Nephron progenitor cell (in vitro differentiated cells): Measurements from ENCODE around the gene NUDT13.
"Not testable (repeated sequence)": the region's sequence is repeated elsewhere in the genome, so short reads cannot be mapped to it uniquely, and the experiment has no call there.

Source experiments
- DNase-seq: peaks from one replicate; pipeline ENCODE4 v3.0.0; 2021
- H3K27ac Mint-ChIP-seq: 2 replicates; pipeline ENCODE4 v1.8.0; 2021; ENCODE audit warnings: mild to moderate bottlenecking, moderate library complexity, mixed read lengths
- H3K27me3 Mint-ChIP-seq: 2 replicates; pipeline ENCODE4 v1.8.0; 2021; ENCODE audit warnings: mild to moderate bottlenecking, low read depth, mixed read lengths; ENCODE audit not compliant: poor library complexity
- H3K36me3 Mint-ChIP-seq: 2 replicates; pipeline ENCODE4 v1.8.0; 2021; ENCODE audit warnings: low read depth, mixed read lengths
- H3K4me1 Mint-ChIP-seq: 2 replicates; pipeline ENCODE4 v1.8.0; 2021; ENCODE audit warnings: mixed read lengths
- H3K4me3 Mint-ChIP-seq: 2 replicates; pipeline ENCODE4 v1.8.0; 2021; ENCODE audit warnings: mild to moderate bottlenecking, moderate library complexity, mixed read lengths
- H3K9me3 Mint-ChIP-seq: 2 replicates; pipeline ENCODE4 v1.8.0; 2021; ENCODE audit warnings: mild to moderate bottlenecking, moderate library complexity, mixed read lengths
- TF ChIP-seq, protein P1 (sequence below): fragments of 200-600 bp; sonication (generic); IDR thresholded peaks from 2 replicates; pipeline ENCODE4 v1.5.0; 2021; ENCODE audit warnings: antibody characterized with exemption

The NUDT13 gene

DNA sequence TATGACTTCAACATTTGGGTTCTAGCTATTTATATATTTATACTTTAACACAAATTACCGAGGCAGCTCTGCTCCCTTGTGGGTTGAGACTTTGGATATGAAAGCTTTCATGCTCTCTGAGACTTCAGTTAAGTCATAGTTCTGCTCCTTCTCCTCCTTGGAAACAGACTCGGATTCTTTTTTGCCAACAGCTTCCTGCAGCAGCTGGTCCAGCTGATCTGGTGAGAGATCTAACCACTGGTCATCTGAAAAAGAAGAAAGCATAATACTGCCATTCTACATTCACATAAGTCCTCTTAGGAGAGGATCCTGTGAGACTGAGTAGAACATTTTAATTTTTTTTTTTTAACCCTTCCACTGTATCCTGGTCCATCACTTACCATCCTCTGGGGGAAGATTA lies 29.0 kb downstream of the NUDT13 start:
- H3K36me3 Mint-ChIP-seq = peaks cover 72% of the 10 kb centered on the region

DNA sequence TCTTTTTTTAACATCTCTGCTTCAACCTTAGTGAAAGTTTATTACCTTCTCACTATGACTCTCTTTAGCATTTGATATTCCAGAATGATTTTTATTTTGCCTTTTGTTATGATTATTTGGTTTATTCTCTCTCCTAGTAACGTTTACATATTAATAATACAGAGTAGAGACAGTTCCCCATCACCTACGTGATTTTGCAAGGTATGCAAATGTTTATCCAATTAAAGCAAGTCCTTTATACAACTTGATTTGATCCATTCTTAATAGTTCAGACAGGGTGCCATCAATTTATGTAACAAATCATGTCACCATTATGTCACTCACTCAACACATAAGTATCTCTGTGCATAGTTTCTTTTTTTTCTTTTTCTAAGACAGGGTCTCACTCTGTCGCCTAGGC lies 31.3 kb downstream of the NUDT13 start:
- no peak overlapping the region for H3K4me3 Mint-ChIP-seq
- peaks cover 71% of the 10 kb centered on the region for H3K36me3 Mint-ChIP-seq
- H3K9me3 Mint-ChIP-seq = no peaks in the 10 kb centered on the region
- H3K4me1 Mint-ChIP-seq = no peaks in the 10 kb centered on the region
- DNase-seq = no peak
- TF ChIP-seq, protein P1, sequence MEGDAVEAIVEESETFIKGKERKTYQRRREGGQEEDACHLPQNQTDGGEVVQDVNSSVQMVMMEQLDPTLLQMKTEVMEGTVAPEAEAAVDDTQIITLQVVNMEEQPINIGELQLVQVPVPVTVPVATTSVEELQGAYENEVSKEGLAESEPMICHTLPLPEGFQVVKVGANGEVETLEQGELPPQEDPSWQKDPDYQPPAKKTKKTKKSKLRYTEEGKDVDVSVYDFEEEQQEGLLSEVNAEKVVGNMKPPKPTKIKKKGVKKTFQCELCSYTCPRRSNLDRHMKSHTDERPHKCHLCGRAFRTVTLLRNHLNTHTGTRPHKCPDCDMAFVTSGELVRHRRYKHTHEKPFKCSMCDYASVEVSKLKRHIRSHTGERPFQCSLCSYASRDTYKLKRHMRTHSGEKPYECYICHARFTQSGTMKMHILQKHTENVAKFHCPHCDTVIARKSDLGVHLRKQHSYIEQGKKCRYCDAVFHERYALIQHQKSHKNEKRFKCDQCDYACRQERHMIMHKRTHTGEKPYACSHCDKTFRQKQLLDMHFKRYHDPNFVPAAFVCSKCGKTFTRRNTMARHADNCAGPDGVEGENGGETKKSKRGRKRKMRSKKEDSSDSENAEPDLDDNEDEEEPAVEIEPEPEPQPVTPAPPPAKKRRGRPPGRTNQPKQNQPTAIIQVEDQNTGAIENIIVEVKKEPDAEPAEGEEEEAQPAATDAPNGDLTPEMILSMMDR = no peak
- no peaks in the 10 kb centered on the region for H3K27me3 Mint-ChIP-seq
- H3K27ac Mint-ChIP-seq = peak overlapping the region; percentile 10

More for the DNA sequence above, 29.0 kb downstream of the NUDT13 start:
- H3K4me1 Mint-ChIP-seq = no peaks in the 10 kb centered on the region
- TF ChIP-seq, protein P1 = no peak
- H3K27ac Mint-ChIP-seq = peak overlapping the region; percentile 40
- no peak overlapping the region for H3K4me3 Mint-ChIP-seq
- DNase-seq = no peak
- no peaks in the 10 kb centered on the region for H3K27me3 Mint-ChIP-seq
- H3K9me3 Mint-ChIP-seq = no peaks in the 10 kb centered on the region

DNA sequence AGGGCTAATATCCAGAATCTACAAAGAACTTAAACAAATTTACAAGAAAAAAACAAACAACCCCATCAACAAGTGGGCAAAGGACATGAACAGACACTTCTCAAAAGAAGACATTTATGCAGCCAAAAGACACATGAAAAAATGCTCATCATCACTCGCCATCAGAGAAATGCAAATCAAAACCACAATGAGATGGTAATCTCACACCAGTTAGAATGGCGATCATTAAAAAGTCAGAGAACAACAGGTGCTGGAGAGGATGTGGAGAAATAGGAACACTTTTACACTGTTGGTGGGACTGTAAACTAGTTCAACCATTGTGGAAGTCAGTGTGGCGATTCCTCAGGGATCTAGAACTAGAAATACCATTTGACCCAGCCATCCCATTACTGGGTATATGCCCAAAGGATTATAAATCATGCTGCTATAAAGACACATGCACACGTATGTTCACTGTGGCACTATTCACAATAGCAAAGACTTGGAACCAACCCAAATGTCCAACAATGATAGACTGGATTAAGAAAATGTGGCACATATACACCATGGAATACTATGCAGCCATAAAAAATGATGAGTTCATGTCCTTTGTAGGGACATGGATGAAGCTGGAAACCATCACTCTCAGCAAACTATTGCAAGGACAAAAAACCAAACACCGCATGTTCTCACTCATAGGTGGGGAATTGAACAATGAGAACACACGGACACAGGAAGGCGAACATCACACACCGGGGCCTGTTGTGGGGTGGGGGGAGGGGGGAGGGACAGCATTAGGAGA lies 40.6 kb downstream of the NUDT13 start:
- not testable (repeated sequence) for H3K4me3 Mint-ChIP-seq, H3K27ac Mint-ChIP-seq, H3K27me3 Mint-ChIP-seq, DNase-seq, H3K4me1 Mint-ChIP-seq
- peaks cover 72% of the 10 kb centered on the region for H3K36me3 Mint-ChIP-seq
- H3K9me3 Mint-ChIP-seq = peaks cover 22% of the 10 kb centered on the region

DNA sequence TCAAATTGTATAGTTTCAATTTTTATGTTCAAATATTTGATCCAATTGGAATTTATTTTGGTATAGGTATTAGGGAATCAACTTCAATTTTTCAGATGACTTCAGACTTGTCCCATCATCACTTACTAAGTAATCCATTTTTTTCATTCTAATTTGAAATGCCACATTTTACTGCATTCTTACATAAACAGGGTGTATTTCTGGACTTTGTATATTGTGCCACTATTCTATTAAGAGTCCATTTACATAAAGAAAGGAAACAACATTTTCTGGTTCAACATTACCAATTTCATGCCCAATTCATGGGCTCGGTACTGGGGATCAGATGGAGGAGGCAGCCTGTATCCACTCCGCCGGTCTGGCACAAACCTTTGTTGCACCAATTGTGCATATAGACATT lies 41.8 kb downstream of the NUDT13 start:
- Mint-ChIP-seq H3K27ac (no peak overlapping the region), H3K4me3 (no peak overlapping the region), H3K9me3 (peaks cover 22% of the 10 kb centered on the region), H3K4me1 (no peaks in the 10 kb centered on the region), H3K36me3 (peaks cover 75% of the 10 kb centered on the region), H3K27me3 (no peaks in the 10 kb centered on the region)
- TF ChIP-seq, protein P1 = no peak
- DNase-seq = no peak

DNA sequence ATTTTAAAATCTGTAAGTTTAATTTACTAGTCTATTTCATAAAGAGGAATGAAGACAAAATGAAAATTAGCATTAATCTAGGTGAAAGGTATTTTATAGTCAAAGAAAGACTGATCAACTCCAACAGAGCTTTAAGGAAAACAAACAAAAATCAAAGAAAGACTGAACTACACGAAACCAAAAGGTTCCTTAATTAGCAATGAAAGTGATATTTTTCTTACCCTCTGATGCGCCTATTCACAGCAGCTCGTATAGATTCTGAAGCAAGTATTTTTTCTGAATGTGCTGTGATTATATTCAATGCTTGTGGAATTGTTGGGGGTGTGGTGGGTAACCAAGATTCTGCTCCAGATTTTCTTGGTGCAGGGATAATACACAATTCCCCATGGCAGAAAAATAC lies 45.8 kb downstream of the NUDT13 start:
- Mint-ChIP-seq H3K27ac (no peak overlapping the region), H3K4me3 (no peak overlapping the region)
- TF ChIP-seq, protein P1 = no peak

DNA sequence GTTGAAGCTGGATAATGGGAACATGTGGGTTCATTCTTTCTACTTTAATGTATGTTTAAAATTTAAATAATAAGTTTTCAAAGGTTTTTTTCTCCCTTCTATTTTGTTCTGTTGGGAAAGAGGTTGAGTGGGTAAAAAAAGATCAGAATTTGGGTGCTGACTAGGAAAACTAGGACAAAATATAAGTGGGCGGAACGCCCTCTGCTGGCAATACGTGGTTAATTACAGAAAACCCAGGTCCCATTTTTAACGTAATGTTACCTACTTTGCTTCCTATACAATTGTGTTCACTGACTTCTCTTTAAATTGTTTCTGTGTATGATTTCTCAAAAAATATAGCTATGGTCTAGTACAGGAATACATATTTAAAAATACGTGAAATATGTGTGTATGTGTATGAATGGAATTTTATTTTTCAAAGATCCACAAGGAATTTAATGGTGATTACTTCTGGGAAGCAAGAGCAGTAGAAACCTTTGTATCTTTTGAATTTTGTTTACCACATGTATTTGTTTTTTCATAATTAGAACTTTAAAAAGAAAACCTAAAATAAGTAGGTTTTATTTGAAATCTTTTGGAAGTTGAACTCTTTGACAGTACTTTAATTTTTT lies 48.9 kb downstream of the NUDT13 start:
- Mint-ChIP-seq H3K36me3 (peaks cover 63% of the 10 kb centered on the region), H3K27ac (no peak overlapping the region), H3K4me1 (no peaks in the 10 kb centered on the region), H3K4me3 (no peak overlapping the region), H3K27me3 (peaks cover 2% of the 10 kb centered on the region), H3K9me3 (peaks cover 4% of the 10 kb centered on the region)
- TF ChIP-seq, protein P1 = peak; percentile 82
- DNase-seq = peak; percentile 55

More for the DNA sequence above, 45.8 kb downstream of the NUDT13 start:
- Mint-ChIP-seq H3K4me1 (no peaks in the 10 kb centered on the region), H3K27me3 (peaks cover 2% of the 10 kb centered on the region), H3K9me3 (peaks cover 11% of the 10 kb centered on the region), H3K36me3 (peaks cover 67% of the 10 kb centered on the region)
- DNase-seq = no peak
